PC-3 (cell line): ENCODE measurements around the gene E2F8. TPM values are rescaled to one million over a fixed set of nuclear protein-coding genes. Genes with fewer than 3 reads are reported as not detected.

Source experiments
- ATAC-seq: fragments of 200-7000 bp; cut with Tn5 transposase; 2 replicates; pipeline ENCODE4 v1.9.1; 2020; ENCODE audit warnings: mild to moderate bottlenecking, moderate library complexity
- BruUV-seq: library from RNA; stranded (reverse); fragments of 400-500 nt; replicated peaks from 2 replicates; lab custom pipeline; 2021; lab: Mats Ljungman, UMichigan
- CTCF ChIA-PET: fragments of 300-600 bp; sonication (Branson Sonifier 250); formaldehyde crosslinking; loops from one replicate; lab custom pipeline; 2022; ENCODE audit warnings: antibody characterized with exemption; lab: Charles Lee
- POLR2A ChIA-PET: fragments of 300-600 bp; sonication (Branson Sonifier 250); formaldehyde crosslinking; loops from one replicate; lab custom pipeline; 2022; ENCODE audit warnings: antibody characterized with exemption; ENCODE audit not compliant: unreplicated experiment; lab: Charles Lee
- DNase-seq: peaks from one replicate; pipeline ENCODE4 v3.0.0-alpha.2; 2015
- H2AFZ ChIP-seq: fragments of 300-600 bp; sonication (generic); 2 replicates; pipeline ENCODE4 v1.6.0; 2016; ENCODE audit warnings: antibody characterized with exemption, low read length
- H3F3A ChIP-seq: fragments of 300-600 bp; sonication (generic); one replicate; pipeline ENCODE4 v1.6.0; 2017; ENCODE audit warnings: antibody characterized with exemption, low read length, control low read depth, mild to moderate bottlenecking; ENCODE audit not compliant: unreplicated experiment
- H3K27ac ChIP-seq: fragments of 300-600 bp; sonication (generic); 2 replicates; pipeline ENCODE4 v1.5.1; 2016; ENCODE audit warnings: mild to moderate bottlenecking, low read length
- H3K27me3 ChIP-seq: fragments of 300-600 bp; sonication (generic); 2 replicates; pipeline ENCODE4 v1.6.1; 2016; ENCODE audit warnings: low read length, mixed read lengths
- H3K36me3 ChIP-seq: fragments of 300-600 bp; sonication (generic); 2 replicates; pipeline ENCODE4 v1.6.1; 2016; ENCODE audit warnings: low read depth, mixed run types, low read length, mixed read lengths
- H3K4me1 ChIP-seq: fragments of 300-600 bp; sonication (generic); 2 replicates; pipeline ENCODE4 v1.5.1; 2016; ENCODE audit warnings: low read length; ENCODE audit not compliant: insufficient read depth
- H3K4me2 ChIP-seq: fragments of 300-600 bp; sonication (generic); 2 replicates; pipeline ENCODE4 v1.6.0; 2016; ENCODE audit warnings: low read length
- H3K4me3 ChIP-seq: fragments of 300-600 bp; sonication (generic); 2 replicates; pipeline ENCODE4 v1.5.1; 2016; ENCODE audit warnings: mild to moderate bottlenecking, low read length, mixed read lengths
- H3K79me2 ChIP-seq: fragments of 300-600 bp; sonication (generic); 2 replicates; pipeline ENCODE4 v1.6.1; 2017; ENCODE audit warnings: low read length, mixed read lengths
- H3K9ac ChIP-seq: fragments of 300-600 bp; sonication (generic); 2 replicates; pipeline ENCODE4 v1.6.0; 2016; ENCODE audit warnings: mild to moderate bottlenecking, low read length
- H3K9me2 ChIP-seq: fragments of 300-600 bp; sonication (generic); replicated peaks from 2 replicates; pipeline ENCODE4 v1.6.1; 2016; ENCODE audit warnings: mixed run types, low read length, mixed read lengths
- H3K9me3 ChIP-seq: fragments of 300-600 bp; sonication (generic); 2 replicates; pipeline ENCODE4 v1.6.1; 2016; ENCODE audit warnings: low read length, mixed read lengths
- H4K20me1 ChIP-seq: fragments of 300-600 bp; sonication (generic); 2 replicates; pipeline ENCODE4 v1.6.1; 2016; ENCODE audit warnings: low read length, mixed read lengths
- EZH2 ChIP-seq: fragments of 300-600 bp; sonication (generic); IDR thresholded peaks from one replicate; pipeline ENCODE4 v1.6.1; 2017; ENCODE audit warnings: antibody characterized with exemption, mild to moderate bottlenecking, low read length; ENCODE audit not compliant: unreplicated experiment
- EZH2phosphoT487 ChIP-seq: fragments of 300-600 bp; sonication (generic); IDR thresholded peaks from 2 replicates; pipeline ENCODE4 v1.6.1; 2018; ENCODE audit warnings: mild to moderate bottlenecking, antibody characterized with exemption, low read length, borderline replicate concordance
- intact Hi-C: fragments of 100-400 bp; cut with micrococcal nuclease; formaldehyde crosslinking; loops from 2 replicates; pipeline ENCODE4 v1.9.0; 2023
- total RNA-seq: library from RNA; depleted of rRNA; stranded (reverse); fragments of >200 nt; gene quantifications from 2 replicates; pipeline ENCODE4 v1.2.3, GENCODE V29; 2014
- TF ChIP-seq, protein P1 (sequence below): fragments of 300-600 bp; sonication (generic); conservative IDR thresholded peaks from 2 replicates; pipeline ENCODE4 v1.5.1; 2017; ENCODE audit warnings: antibody characterized with exemption, low read depth, mild to moderate bottlenecking, low read length

E2F8 gene
- total RNA-seq, 1 experiment from 2014 or later = 11.9 TPM

DNA sequence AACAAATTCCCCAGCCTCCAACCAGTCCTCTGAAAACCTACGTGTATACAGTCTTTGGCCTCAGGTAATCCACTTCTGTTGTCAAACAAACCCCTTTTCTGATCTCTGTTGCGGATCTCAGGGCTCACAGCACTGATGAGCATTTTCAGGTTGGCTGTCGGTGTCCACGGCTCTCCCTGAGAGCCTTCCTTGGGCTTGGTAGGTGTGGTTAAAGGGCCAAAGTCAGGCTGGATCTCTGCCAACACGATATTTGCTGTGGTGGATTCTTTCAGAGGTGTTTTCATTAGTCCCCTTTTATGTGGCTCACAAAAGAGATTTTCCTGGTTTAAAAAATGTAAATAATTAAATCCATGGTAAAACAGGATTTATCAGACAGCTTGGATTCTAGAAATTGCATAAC is 2.9 kb downstream of the E2F8 start:
- no peak for TF ChIP-seq EZH2
- TF ChIP-seq, protein P1, sequence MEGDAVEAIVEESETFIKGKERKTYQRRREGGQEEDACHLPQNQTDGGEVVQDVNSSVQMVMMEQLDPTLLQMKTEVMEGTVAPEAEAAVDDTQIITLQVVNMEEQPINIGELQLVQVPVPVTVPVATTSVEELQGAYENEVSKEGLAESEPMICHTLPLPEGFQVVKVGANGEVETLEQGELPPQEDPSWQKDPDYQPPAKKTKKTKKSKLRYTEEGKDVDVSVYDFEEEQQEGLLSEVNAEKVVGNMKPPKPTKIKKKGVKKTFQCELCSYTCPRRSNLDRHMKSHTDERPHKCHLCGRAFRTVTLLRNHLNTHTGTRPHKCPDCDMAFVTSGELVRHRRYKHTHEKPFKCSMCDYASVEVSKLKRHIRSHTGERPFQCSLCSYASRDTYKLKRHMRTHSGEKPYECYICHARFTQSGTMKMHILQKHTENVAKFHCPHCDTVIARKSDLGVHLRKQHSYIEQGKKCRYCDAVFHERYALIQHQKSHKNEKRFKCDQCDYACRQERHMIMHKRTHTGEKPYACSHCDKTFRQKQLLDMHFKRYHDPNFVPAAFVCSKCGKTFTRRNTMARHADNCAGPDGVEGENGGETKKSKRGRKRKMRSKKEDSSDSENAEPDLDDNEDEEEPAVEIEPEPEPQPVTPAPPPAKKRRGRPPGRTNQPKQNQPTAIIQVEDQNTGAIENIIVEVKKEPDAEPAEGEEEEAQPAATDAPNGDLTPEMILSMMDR = no peak
- no peak for TF ChIP-seq EZH2phosphoT487
- no peak overlapping the region for H2AFZ ChIP-seq
- no peaks in the 10 kb centered on the region for H3F3A ChIP-seq
- no peaks in the 10 kb centered on the region for H4K20me1 ChIP-seq
- BruUV-seq = no TSS peak
- ATAC-seq (no peak), DNase-seq (no peak)
- H3K79me2 ChIP-seq = peaks cover 46% of the 10 kb centered on the region
- H3K4me2 ChIP-seq = no peak overlapping the region
- H3K36me3 ChIP-seq = peaks cover 36% of the 10 kb centered on the region
- H3K27me3 ChIP-seq = no peaks in the 10 kb centered on the region
- H3K4me3 ChIP-seq = no peak overlapping the region
- H3K27ac ChIP-seq = no peak overlapping the region
- H3K9me2 ChIP-seq = no peaks in the 10 kb centered on the region
- ChIA-PET CTCF (no interaction called here), POLR2A (interaction anchor here (0.6 kb wide), 1 partner anchor 12 kb away, joined by 3 read pairs; no protein-coding TSS in a partner anchor)
- intact Hi-C loops = no loop called here
- H3K4me1 ChIP-seq = peaks cover 40% of the 10 kb centered on the region
- H3K9ac ChIP-seq = no peak overlapping the region
- no peaks in the 10 kb centered on the region for H3K9me3 ChIP-seq

DNA sequence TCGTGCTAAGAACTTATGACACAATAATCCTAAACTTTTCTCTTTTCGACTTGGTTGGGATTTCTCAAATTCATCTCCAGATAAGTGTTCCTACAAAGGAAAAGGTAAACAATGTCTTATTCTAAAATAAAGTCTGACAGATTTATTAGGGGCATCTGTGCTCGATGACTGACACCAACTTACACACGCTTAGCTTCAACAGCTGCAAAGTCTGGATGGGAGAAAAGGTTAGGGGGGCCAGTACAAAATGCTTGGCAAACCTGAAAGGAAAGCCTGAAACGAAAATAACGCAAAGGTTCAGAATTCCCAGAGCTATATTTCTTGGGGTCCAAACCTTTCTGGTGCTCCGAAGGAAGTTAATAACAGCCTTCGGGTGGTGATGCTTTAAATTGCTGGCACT is 3.4 kb downstream of the E2F8 start:
- H4K20me1 ChIP-seq = no peaks in the 10 kb centered on the region
- intact Hi-C loops = no loop called here
- H3K9me2 ChIP-seq = no peaks in the 10 kb centered on the region
- no peaks in the 10 kb centered on the region for H3K9me3 ChIP-seq
- no peaks in the 10 kb centered on the region for H3F3A ChIP-seq
- no peaks in the 10 kb centered on the region for H3K27me3 ChIP-seq
- H2AFZ ChIP-seq = no peak overlapping the region
- CTCF ChIA-PET = no interaction called here
- peaks cover 36% of the 10 kb centered on the region for H3K36me3 ChIP-seq
- H3K9ac ChIP-seq = no peak overlapping the region
- POLR2A ChIA-PET = interaction anchor here (0.6 kb wide), 1 partner anchor 13 kb away, joined by 3 read pairs; no protein-coding TSS in a partner anchor
- no TSS peak for BruUV-seq
- DNase-seq (no peak), ATAC-seq (no peak)
- H3K27ac ChIP-seq = no peak overlapping the region
- H3K79me2 ChIP-seq = peaks cover 42% of the 10 kb centered on the region
- no peak overlapping the region for H3K4me2 ChIP-seq
- H3K4me3 ChIP-seq = no peak overlapping the region
- H3K4me1 ChIP-seq = peaks cover 40% of the 10 kb centered on the region
- TF ChIP-seq EZH2 (no peak), EZH2phosphoT487 (no peak)
- TF ChIP-seq, protein P1 = no peak

DNA sequence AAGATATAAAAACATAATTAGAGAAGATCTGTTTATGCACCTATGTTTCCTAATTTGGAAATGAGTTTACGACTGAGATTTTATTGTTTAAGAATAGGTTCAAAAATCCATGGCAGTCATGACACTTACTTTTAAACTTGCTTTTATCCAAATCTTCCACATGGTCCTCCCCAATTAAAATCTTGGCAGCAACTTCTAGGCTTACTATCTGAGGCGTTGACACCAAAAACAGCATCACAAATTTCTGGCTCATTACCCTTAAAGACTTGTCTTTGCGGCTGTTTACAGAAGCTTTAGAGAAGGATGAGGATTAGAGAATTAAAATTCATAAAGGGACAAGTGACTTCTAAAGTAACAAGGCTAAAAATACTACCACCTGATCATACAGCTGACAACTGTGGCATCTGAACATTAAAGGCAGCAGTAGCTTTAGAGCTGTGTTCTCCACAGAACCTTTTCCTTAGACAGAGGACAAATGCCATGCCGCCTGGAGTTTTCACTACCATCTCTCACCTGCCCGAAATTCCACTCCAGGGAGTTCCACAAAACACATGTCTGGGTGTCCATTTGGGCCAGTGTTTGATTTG is 6.4 kb downstream of the E2F8 start:
- Histone ChIP-seq H4K20me1 (no peaks in the 10 kb centered on the region), H3K79me2 (peaks cover 22% of the 10 kb centered on the region), H3K27me3 (no peaks in the 10 kb centered on the region), H2AFZ (no peak overlapping the region), H3K9me3 (no peaks in the 10 kb centered on the region), H3K9ac (no peak overlapping the region), H3K4me2 (no peak overlapping the region), H3K36me3 (peaks cover 59% of the 10 kb centered on the region), H3K9me2 (no peaks in the 10 kb centered on the region), H3K27ac (no peak overlapping the region), H3F3A (no peaks in the 10 kb centered on the region), H3K4me1 (peaks cover 38% of the 10 kb centered on the region), H3K4me3 (no peak overlapping the region)
- no TSS peak for BruUV-seq
- ChIA-PET POLR2A (no interaction called here), CTCF (no interaction called here)
- intact Hi-C loops = no loop called here
- TF ChIP-seq, protein P1 = no peak
- no peak for TF ChIP-seq EZH2
- no peak for TF ChIP-seq EZH2phosphoT487
- ATAC-seq (no peak), DNase-seq (no peak)
